GM19324 (cell line): Measurements from ENCODE around the gene PKHD1.

Experiments used
- ATAC-seq: cut with Tn5 transposase; IDR thresholded peaks from one replicate; pipeline ENCODE4 v1.9.1; 2021; ENCODE audit warnings: mild to moderate bottlenecking, moderate library complexity; ENCODE audit not compliant: unreplicated experiment, low FRiP score

The PKHD1 gene

DNA sequence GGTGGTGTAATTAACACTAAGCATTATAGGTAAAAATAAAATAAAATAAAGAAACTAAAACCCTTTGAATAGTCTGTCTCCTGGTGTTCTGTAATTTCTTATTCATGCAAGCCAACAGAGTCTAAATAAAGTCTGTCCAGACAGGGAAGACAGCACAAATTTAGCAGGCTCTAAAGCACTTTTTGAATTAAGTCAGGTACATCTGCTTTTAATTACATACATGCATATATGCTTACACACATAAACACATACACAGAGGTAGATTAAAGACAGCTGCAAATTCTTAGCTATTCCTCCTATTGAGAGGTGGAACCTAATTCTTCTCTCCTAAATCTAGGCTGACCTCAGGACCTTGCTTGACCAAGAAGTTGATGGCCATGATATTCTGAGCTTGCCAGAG, 262.5 kb downstream of the PKHD1 start:
- ATAC-seq: no peak

DNA sequence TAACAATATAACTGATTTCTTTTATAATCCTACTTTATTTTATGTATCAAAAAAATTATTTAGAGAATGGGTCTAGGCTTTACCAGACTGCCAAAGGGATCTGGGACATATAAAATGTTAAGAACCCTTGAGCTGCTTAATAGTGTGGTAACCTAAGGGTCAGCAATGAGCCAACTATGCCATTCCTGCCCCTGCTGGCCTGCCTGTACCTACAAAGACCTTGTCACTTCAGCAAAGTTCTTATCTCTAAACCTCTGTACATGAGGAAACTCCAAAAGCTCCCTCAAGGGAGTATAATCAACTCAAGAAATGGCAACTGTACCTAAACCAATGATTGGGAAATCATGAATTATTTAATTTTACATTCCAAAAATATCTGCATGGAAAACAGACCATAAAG, 266.9 kb downstream of the PKHD1 start:
- no peak for ATAC-seq

DNA sequence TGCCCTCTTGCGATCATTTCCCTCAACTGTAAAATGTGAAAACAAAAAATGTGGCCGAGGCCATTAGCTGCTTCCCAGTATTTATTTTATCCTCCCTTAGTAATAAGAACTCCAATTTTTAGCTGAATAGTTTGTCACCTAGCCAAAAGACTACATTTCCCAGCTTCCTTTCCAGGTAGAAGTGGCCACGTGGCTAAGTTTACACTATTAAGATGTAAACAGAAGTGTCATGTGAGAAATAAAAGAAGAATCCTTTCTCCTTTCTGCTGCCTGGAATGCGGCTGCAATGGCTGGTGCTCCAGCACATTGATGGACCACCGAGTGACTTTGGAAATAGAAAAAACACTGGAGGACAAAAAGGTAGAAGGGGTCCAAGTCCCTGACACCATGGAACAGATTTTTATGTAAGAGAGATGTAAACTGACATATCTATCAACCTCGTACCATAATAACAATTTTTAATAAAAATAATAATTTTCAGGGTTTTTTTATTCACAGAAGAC, 268.8 kb downstream of the PKHD1 start:
- ATAC-seq: no peak

DNA sequence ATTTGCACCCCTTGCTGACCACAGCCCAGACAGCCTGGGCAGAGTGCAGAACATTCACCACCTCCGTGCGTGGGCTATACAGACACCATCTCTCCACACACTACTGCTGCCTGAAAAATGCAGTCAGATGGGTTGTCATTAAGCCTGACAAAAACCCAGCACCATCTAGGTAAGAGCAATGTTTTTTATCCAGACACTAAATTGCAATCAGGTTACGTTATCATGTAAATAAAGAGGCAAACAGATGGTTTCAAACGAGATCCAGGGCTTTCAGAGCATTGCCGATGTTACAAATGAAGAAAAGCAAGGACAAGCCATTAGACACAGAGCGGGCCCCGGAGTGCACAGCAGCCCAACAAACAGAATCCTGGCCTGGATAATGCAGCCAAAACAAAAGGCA, 269.6 kb downstream of the PKHD1 start:
- no peak for ATAC-seq

DNA sequence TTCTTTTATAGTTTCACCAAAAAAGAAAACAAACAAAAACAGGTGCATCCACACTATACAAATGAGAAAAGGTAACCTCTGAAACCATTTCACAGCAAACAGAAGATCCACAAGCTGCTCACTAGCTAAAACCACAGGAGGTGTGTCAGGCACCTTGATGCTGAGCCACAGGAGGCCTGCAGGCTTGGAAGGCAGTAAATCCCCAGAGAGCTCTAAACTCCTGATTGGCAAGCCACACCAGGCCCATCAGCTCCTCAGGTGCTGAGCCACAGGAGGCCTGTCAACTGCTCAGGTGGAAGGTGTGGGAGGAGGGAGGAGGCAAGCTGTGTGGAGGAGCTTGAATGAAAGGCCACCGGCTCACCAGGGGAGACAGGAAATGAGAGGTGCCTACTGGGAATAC, 273.0 kb downstream of the PKHD1 start:
- ATAC-seq: no peak

DNA sequence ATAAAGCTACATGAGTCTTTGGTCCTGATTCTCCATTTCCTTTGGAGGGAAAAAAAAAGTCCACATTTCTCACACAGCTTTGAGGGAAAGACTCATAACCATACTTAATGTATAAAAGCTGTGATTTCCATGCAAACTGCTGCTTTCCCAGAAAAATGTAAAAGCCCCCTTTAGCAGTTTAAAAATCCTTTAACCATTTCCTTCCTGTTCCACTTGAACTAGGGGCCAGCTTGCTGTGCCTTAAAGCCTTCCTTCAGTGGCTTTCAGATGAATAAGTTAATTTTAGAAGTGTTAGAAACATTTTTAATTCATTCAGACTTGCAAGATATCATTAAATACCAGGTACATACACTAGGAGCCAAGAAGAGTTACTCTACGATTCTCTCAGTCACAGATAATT, 273.5 kb downstream of the PKHD1 start:
- no peak for ATAC-seq

DNA sequence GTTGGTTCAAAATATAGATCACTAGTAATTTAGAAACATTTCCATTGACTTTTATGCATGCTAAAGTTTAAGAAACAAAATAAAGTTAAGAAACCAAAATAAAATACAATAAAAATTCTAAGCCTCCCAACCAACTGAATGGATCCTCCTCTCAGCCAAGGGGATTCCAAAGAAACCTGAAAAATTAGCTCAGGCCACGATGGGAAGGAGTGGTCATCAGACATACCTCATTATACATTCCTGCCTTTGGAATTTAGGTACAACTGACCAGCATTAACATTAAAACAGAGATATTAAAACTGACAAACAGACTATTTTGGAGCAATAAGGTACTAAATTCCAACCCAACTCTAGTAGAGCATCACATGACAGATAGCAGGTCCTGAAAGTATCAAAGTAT, 275.2 kb downstream of the PKHD1 start:
- ATAC-seq: no peak

DNA sequence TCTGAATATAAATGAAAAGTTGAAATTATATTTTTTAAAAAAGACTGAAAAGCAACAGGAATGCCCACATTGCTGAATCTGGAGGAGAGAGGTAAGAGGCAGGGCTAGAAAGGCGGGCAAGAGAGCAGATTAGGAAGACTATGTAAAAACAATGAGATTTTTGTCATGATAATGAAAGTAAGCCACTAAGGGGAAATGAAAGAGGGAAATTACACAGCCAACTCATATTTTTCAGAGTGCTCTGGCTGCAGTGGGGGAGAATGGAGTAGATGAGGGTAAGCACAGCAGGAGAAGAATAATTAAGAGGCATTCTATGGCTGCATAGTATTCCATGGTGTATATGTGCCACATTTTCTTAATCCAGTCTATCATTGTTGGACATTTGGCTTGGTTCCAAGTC, 281.9 kb downstream of the PKHD1 start:
- peak; percentile 69 for ATAC-seq

DNA sequence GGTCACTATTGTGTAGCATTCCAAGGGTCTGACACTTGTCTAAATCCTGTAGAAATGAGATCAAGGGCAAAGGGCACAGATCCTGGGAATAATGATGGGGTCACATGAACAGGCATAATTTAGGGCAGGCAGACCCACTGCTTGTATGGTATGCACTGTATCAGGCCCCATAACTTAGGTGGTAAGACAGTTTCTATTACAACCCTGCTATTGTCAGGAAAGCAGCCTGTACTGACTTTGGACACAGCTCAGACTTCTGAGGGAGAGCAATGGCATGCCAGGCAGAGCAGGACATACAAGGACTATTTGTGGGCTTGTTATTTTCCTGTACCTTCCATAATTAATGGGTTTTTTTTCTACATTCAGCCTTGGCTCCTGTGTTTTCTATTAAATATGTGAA, 286.8 kb downstream of the PKHD1 start:
- ATAC-seq: no peak

DNA sequence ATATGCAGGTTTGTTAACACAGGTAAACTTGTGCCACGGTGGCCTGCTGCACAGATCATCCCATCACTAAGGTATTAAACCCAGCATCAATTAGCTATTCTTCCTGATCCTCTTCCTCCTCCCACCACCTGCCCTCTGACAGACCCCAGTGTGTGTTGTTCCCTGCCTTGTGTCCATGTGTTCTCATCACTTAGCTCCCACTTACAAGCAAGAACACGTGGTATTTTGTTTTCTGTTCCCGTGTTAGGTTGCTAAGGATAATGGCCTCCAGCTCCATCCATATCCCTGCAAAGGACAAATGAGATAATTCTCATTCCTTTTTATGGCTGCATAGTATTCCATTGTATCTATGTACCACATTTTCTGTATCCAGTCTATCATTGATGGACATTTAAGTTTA, 294.0 kb downstream of the PKHD1 start:
- ATAC-seq: no peak

DNA sequence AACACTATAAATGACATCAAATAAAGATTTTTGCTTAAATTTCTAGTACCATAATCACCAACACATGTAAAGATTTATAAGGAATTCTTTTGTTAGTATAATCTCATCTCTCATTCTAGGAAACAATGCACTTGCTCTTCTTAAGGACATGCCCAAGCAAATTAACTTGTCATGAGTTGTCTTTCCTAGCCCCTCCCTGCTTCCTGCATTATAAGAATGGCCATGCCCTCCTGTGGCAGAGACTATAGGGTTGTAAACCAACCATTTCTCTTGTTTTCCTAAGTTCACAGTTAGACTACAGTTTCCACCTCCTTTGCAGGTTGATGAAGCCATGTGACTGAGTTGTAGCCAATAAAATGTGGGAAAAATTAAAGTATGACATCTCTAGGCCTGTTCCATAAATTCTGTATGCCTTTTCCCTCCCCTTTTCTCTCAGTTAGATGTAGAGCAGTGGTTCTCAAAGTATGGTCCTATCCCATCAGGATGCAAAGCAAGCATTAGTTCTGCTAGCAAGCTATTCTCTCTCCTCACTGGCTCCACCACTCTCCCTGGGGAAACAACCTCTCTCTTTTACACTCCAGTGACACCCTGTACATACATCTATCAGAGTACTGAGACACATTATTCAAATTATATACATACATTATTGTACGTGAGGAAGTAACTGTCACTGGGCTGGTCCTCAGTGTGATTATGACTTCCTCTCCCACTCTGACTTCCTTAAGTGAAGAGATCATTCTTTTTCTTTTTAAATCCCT, 295.0 kb downstream of the PKHD1 start:
- ATAC-seq: no peak

DNA sequence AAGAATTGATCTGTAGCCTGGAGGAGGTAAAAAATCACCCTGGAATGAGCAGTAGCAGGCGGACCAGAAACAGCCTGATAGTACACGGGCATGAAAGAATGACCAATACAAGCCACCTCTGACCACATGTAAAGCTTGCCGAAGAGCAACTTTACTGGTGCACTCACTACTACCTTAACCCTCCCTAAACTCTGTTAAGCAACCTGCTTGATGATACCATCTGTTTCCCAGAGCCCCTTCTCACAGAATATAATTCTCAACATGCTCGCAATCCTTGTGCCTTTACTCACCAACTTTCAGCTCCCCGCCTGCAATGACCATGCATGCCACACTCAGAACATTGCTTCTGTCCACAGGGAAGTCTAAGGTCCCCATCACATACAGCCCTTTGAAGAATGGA, 296.5 kb downstream of the PKHD1 start:
- ATAC-seq: no peak

DNA sequence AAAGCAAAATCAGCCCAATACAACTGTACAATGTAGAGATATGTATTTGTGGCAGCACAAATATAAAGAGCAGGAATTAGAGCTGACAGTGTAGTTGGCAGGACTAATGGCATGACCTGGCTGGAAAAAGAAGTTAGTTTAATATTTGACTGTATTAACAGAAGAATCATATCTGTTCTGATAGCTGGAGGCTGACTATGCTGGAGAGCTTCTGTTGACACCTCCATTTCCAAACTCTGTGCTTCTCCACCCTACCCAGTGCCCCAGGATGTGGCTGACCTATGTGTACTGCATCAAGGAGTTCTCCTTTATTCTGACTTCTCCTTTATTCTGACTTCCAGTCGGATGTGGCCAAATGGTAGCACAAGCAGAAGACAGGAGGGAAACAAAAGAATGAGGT, 299.3 kb downstream of the PKHD1 start:
- ATAC-seq: no peak

DNA sequence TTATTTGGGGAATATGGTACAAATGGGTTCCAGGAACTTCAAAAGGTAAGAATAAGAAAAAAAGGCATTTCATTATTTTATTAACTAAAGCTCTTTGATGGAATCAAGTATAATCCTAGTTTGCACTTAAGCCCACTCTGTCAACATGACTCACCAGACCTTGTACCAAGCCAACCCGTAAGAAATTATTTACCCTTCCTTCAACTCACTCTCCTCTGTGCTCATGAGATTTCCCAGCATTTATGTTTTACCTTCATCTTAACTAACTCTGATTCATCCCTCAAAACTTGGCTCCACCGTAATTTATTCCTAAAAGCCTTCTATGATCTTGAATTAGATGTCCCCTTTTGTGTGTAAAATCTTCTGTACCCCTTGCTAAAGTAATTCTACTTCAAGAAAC, 308.7 kb downstream of the PKHD1 start:
- no peak for ATAC-seq

DNA sequence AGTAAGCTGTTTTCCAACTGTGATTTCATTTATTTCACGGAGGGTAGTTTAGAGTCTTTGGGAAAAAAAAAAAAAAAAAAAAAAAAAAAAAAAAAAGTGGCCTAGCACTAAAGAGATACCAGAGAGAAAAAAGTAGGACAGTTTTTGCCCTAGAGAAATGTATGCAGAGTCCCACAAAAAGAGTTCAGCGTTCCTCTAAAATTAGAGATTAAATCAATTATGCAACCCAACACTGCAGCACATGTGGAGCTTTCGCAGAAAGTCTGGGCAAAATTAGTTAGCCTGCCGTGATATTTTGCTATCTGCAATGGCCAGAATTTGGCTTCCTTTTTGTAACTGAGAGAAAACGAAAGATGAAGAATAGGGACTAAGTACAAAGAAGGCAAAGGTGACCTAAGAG, 309.8 kb downstream of the PKHD1 start:
- no peak for ATAC-seq

DNA sequence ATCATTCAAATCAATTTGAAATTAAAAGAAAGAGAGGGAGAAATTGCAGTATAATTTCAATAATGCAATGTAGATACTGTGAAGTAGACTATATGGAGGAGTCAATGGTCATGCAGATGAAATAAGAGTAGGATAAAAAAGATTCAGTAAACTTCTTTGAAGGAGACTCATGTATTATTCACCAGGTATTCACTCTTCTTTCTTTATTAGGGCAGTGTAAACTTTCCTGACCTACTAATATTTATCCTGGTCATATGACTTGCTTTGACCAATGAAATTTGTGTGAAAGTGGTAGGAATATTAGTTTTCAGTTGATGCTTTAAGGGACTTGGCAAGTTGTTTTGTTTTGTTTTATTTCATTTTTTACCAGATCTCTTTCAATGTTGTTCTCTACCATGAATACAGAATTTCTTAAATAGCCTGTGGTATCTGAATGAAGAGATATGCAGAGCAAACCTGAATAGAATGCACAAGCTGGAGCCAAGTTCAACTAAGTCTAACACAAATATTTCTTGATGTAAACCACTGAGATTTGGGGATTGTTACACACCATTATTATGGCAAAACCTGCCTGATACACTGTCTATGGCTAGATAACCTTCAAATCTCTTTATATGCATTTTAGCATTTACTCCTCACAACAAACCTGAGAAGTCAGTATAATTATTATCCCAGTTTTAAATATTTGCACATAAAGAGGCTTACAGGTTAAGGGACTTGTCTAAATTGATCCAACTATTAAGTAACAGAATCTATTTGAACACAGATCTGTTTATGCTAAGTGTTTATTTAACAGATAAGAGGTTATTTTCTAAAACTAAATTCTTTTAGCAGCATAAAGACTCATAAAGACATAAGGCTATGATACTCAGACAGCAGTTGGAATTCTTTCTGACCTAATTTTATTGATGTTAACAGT, 311.2 kb downstream of the PKHD1 start:
- no peak for ATAC-seq

DNA sequence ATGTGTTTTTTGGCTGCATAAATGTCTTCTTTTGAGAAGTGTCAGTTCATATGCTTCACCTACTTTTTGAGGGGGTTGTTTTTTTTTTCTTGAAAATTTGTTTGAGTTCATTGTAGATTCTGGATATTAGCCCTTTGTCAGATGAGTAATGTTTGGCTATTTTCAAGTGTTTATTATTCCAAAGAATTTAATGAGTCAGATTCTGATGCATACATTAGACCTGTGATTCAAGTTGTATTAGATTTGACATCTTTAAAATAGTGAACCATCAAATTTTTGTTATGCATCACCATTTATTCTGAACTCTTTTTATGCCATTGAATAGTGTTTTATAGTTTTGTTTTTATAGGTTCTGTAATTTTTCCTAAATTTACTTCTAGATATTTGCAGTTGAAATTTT, 319.3 kb downstream of the PKHD1 start:
- no peak for ATAC-seq

DNA sequence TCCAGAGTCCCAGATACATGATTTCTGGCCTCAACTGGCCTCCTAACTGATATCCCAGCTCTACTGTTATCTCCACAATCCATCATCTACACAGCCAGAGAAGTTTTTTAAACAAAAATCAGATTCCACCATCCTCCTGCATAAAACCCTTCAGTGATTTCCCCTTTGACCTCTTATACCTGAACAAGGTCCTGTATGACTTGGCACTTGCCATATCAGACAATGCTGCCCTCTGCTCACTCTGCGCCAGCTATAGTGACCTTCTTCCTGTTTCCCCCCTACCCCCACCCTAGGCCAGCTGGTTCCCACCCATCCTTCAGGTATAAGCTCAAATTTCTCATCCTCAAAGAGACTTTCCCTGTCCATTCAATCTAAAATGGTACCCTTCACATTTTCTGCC, 322.2 kb downstream of the PKHD1 start:
- no peak for ATAC-seq

DNA sequence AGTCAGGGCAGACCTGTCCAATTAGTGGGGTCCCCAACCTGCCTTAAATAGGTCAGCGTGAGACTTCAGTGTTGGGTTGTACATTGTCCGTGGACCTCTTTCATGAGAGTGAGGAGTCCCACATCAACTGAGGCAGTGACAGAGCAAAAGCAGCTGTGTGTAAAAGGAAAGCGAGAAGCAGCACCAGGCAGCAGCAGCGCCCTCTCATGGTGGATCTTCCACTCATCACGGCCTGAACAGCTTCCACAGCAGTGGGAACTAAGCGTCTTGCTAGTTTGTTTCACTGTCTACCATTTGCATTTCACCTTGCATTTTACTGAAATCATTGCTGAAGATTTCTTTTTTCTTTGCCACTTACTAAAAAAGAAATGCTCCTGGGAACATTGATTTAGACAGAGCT, 333.8 kb downstream of the PKHD1 start:
- no peak for ATAC-seq

DNA sequence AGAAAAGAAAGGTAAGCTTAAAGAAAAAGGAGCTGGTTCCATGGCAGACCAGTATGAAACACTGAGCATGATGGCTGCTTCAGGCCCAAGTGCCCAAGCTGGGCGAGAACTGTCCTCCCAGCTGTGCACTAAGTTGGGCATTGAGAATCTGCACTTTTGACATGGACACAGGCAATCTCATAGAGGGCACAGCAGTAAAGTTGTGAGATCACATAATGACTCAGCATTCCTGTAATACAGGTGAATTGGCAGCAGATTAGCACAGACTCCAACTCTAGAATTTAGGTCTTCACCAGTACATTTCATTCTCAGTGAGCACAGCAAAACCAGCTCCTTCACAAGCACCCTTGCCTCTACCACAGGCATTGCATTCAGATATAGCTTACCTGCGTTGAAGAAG, 343.4 kb downstream of the PKHD1 start:
- no peak for ATAC-seq

DNA sequence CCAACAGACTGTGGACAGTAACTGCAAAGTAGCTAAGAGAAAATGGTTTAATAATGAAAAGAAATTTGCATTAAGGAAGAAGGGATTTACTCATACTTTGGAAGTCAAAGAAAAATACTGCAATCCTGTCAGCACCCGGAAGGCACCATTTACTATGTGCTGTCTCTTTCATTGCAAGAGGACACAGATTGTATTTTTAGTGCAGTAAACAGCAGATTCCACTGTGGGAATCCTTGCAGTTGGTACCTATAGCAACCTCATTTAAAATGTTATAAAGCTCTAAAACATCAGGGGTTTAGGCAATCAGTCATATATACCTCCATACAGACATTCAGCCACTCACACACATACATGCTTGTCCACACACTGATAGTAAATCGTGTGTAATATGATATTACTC, 346.8 kb downstream of the PKHD1 start:
- no peak for ATAC-seq

DNA sequence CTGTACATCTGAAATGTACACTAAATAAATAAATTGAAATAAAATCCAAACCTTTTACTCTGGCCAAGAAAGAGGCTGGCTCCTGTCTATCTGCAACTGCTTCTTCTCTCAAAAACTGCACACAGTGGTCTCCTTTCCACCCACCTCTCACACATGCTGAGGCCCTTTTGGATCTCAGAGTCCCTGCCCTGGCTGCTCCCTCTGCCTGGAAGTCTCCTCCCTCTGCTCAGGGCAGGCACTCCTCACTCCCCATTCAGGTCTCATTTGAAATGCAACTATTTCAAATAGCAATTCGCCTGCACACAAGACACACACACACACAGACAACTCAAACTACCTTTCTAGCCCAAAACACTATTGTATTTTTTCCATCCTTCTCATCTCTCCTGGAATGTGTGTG, 348.8 kb downstream of the PKHD1 start:
- no peak for ATAC-seq
